Measurements from ENCODE around the gene RITA1. TPM values are rescaled to one million over a fixed set of nuclear protein-coding genes. Genes with fewer than 3 reads are reported as not detected.

Gene RITA1
- total and polyA plus RNA-seq, 3 donors from 2014 or later: 14.3 to 22.1 (median 20.9) TPM

GRCh38 chr12:113235976-113236375 lies 50.5 kb downstream of the RITA1 start:
- TF ChIP-seq CTCF (IDR thresholded peaks at IDR 0.05): no peak
- TF ChIP-seq POLR2A (IDR thresholded peaks at IDR 0.05): no peak
- Histone ChIP-seq H3K4me1 (peaks cover 17% of the 10 kb centered on the region), H3K27ac (no peak overlapping the region), H3K9me3 (no peaks in the 10 kb centered on the region), H3K27me3 (no peaks in the 10 kb centered on the region), H3K4me3 (no peak overlapping the region), H3K36me3 (ENCODE audit: low read depth, missing control alignments) (no peaks in the 10 kb centered on the region)
- WGBS, 2 donors: 88 to 96% methylated on average over 5 to 6 of the region's 6 CpGs
- intact Hi-C loops (cut with DNase I; ENCODE audit: low total_unique reads): no loop called here
- no peak for DNase-seq

- 66 to 81% methylated on average over 5 of the region's 5 CpGs for WGBS, 2 donors
- H3K9me3 ChIP-seq: no peaks in the 10 kb centered on the region
- intact Hi-C loops (cut with DNase I; ENCODE audit: low total_unique reads): no loop called here
- TF ChIP-seq CTCF (IDR thresholded peaks at IDR 0.05): no peak
- TF ChIP-seq POLR2A (IDR thresholded peaks at IDR 0.05): no peak
- H3K4me3 ChIP-seq: no peak overlapping the region
- H3K36me3 ChIP-seq (ENCODE audit: low read depth, missing control alignments): no peaks in the 10 kb centered on the region
- no peak overlapping the region for H3K27ac ChIP-seq
- no peaks in the 10 kb centered on the region for H3K27me3 ChIP-seq
- no peak for DNase-seq
- H3K4me1 ChIP-seq: peaks cover 23% of the 10 kb centered on the region
These were observed 51.2 kb downstream of the RITA1 start for GRCh38 chr12:113236539-113237399.

GRCh38 chr12:113237748-113238147 lies 52.2 kb downstream of the RITA1 start:
- no peaks in the 10 kb centered on the region for H3K36me3 ChIP-seq (ENCODE audit: low read depth, missing control alignments)
- intact Hi-C loops (cut with DNase I; ENCODE audit: low total_unique reads): no loop called here
- peaks cover 18% of the 10 kb centered on the region for H3K4me1 ChIP-seq
- no peak overlapping the region for H3K4me3 ChIP-seq
- H3K27me3 ChIP-seq: no peaks in the 10 kb centered on the region
- 59 to 63% methylated on average over 4 of the region's 4 CpGs for WGBS, 2 donors
- H3K27ac ChIP-seq: no peak overlapping the region
- TF ChIP-seq CTCF (IDR thresholded peaks at IDR 0.05): no peak
- no peak for TF ChIP-seq POLR2A (IDR thresholded peaks at IDR 0.05)
- DNase-seq: no peak
- no peaks in the 10 kb centered on the region for H3K9me3 ChIP-seq

- WGBS, 2 donors: 63 to 66% methylated on average over 3 of the region's 3 CpGs
- no peak for DNase-seq
- Histone ChIP-seq H3K27me3 (no peaks in the 10 kb centered on the region), H3K4me1 (peaks cover 18% of the 10 kb centered on the region), H3K36me3 (ENCODE audit: low read depth, missing control alignments) (no peaks in the 10 kb centered on the region), H3K9me3 (no peaks in the 10 kb centered on the region), H3K4me3 (no peak overlapping the region), H3K27ac (peak overlapping the region in 1 of 2 donors; percentile 57)
- TF ChIP-seq POLR2A (IDR thresholded peaks at IDR 0.05): no peak
- no peak for TF ChIP-seq CTCF (IDR thresholded peaks at IDR 0.05)
- intact Hi-C loops (cut with DNase I; ENCODE audit: low total_unique reads): no loop called here
These were observed 52.8 kb downstream of the RITA1 start for GRCh38 chr12:113238309-113238708.

Data from testis (tissue), 3 donors.